ENCODE results near the gene EZR. TPM values are rescaled to one million over a fixed set of nuclear protein-coding genes. Genes with fewer than 3 reads are reported as not detected.

Gene EZR
- total and polyA plus RNA-seq, 2 of the 8 experiments (the other 6 are each of a cell fraction or from before 2014, with no cell fraction given): 122 to 286 TPM

GRCh38 chr6:158812611-158813010 lies 6.6 kb downstream of the EZR start:
- H4K5ac ChIP-seq (ENCODE audit: insufficient read length, low read depth, low read length): no peak overlapping the region
- H2AFZ ChIP-seq (ENCODE audit: low read length): no peak overlapping the region
- H3K4me2 ChIP-seq (ENCODE audit: insufficient read depth in 1 of 2, low read depth in 2 of 2, low read length in 2 of 2): peak overlapping the region in 1 of 2 experiments; percentile 58; a peak in 1 of 4 replicates
- no peaks in the 10 kb centered on the region for H3K9me3 ChIP-seq (ENCODE audit: insufficient read depth in 2 of 2, low read depth in 1 of 2, low read length in 1 of 2)
- H4K91ac ChIP-seq (replicated peaks; ENCODE audit: insufficient read length, low read length): no peak overlapping the region
- H3K23ac ChIP-seq (ENCODE audit: insufficient read length): no peak overlapping the region
- DNase-seq (ENCODE audit: low read depth in 1 of 2, low spot score in 2 of 2) (no peak), FAIRE-seq (no peak)
- H3K9ac ChIP-seq (replicated peaks in 1 of 4; ENCODE audit: extremely low read depth in 1 of 4, low read depth in 3 of 4, low read length in 3 of 4): no peak overlapping the region
- no peak overlapping the region for H2BK12ac ChIP-seq (ENCODE audit: low read depth, low read length)
- TF ChIP-seq PHF8 (conservative IDR thresholded peaks at IDR 0.05; ENCODE audit: low read depth, low read length) (no peak), CEBPB (IDR thresholded peaks at IDR 0.05; ENCODE audit: low read depth, low read length) (0 out of 2 replicates have a peak, but pooled peaks have one; percentile 16), ATF2 (IDR thresholded peaks at IDR 0.05; ENCODE audit: low read length) (no peak), BACH1 (IDR thresholded peaks at IDR 0.05; ENCODE audit: low read length) (no peak)
- no peak overlapping the region for H3K56ac ChIP-seq (replicated peaks; ENCODE audit: insufficient read length, low read depth, low read length)
- H3K23me2 ChIP-seq (ENCODE audit: low read depth, low read length): peaks cover 4% of the 10 kb centered on the region
- no peak overlapping the region for H2BK15ac ChIP-seq (ENCODE audit: low read length)
- H4K20me1 ChIP-seq (replicated peaks in 1 of 2; ENCODE audit: control insufficient read depth in 1 of 2, insufficient read depth in 2 of 2, low read length in 2 of 2): peaks cover 52 to 65% of the 10 kb centered on the region in 2 experiments
- POLR2A ChIA-PET (ENCODE audit: partially characterized antibody): interaction anchor here (0.5 to 3.8 kb wide), 13 partner anchors 9 to 159 kb away, joined by 3 to 16 read pairs (median 5); no protein-coding TSS in a partner anchor
- no peak overlapping the region for H3K4me3 ChIP-seq (ENCODE audit: extremely low read depth in 1 of 4, insufficient read depth in 2 of 4, low read depth in 3 of 4, low read length in 4 of 4)
- H3K14ac ChIP-seq (ENCODE audit: insufficient read length): no peak overlapping the region
- no peak overlapping the region for H4K8ac ChIP-seq (ENCODE audit: extremely low read depth, insufficient read depth, low read length)
- H2BK5ac ChIP-seq (ENCODE audit: low read depth, low read length): 0 out of 2 replicates have a peak overlapping the region, but pooled peaks have one; percentile 64
- no peak overlapping the region for H3K4ac ChIP-seq (replicated peaks; ENCODE audit: insufficient read length, low read depth, low read length)
- H3K79me1 ChIP-seq (ENCODE audit: low read depth, low read length): peaks cover 4% of the 10 kb centered on the region; the same call in 1 of the 2 replicates
- H3K27ac ChIP-seq (ENCODE audit: low read depth, low read length): no peak overlapping the region
- H2BK120ac ChIP-seq (replicated peaks; ENCODE audit: low read depth, low read length): no peak overlapping the region
- no peak overlapping the region for H2AK5ac ChIP-seq (ENCODE audit: low read depth, low read length)
- CTCF ChIA-PET (ENCODE audit: partially characterized antibody): interaction anchor here (0.8 to 2.4 kb wide), 7 partner anchors 9 to 148 kb away, joined by 3 to 8 read pairs (median 4); no protein-coding TSS in a partner anchor
- peaks cover 10 to 90% (median 27%) of the 10 kb centered on the region in 4 experiments for H3K36me3 ChIP-seq (ENCODE audit: control insufficient read depth in 2 of 4, insufficient read depth in 4 of 4, low read length in 3 of 4)
- H2BK20ac ChIP-seq (ENCODE audit: low read length): no peak overlapping the region
- no peak overlapping the region for H3K18ac ChIP-seq (ENCODE audit: extremely low read depth, low read length)
- H3K27me3 ChIP-seq (replicated peaks in 1 of 4; ENCODE audit: control insufficient read depth in 3 of 4, extremely low read depth in 1 of 4, insufficient read depth in 3 of 4, low read length in 3 of 4): no peaks in the 10 kb centered on the region
- 90% methylated on average over 5 of the region's 5 CpGs; no CpG with 5 or more reads in 1 of the 2 experiments for WGBS, 2 experiments (ENCODE audit: extremely low coverage in 1 of 2, insufficient coverage in 1 of 2, insufficient read length in 1 of 2, insufficient replicate concordance in 2 of 2, low coverage in 1 of 2, low lambda C conversion rate in 2 of 2, missing lambda C conversion rate in 1 of 2)
- peaks cover 15 to 31% (median 25%) of the 10 kb centered on the region in 4 experiments for H3K4me1 ChIP-seq (replicated peaks in 1 of 4; ENCODE audit: control insufficient read depth in 3 of 4, insufficient read depth in 4 of 4, low read length in 3 of 4)
- peaks cover 72 to 100% of the 10 kb centered on the region in 2 experiments for H3K79me2 ChIP-seq (ENCODE audit: control insufficient read depth in 1 of 2, insufficient read depth in 2 of 2, low read length in 2 of 2)
